Left ventricle myocardium inferior (tissue), 1 donor: Measurements from ENCODE around the gene ARHGAP19. TPM values are rescaled to one million over a fixed set of nuclear protein-coding genes. Genes with fewer than 3 reads are reported as not detected.

Source experiments
- DNase-seq: peaks from one replicate; pipeline ENCODE4 v3.0.0-alpha.2; 2020
- H3K27ac ChIP-seq: fragments of 200-600 bp; replicated peaks from 2 replicates; pipeline ENCODE4 v1.8.0; 2021
- H3K27me3 ChIP-seq: fragments of 200-600 bp; 2 replicates; pipeline ENCODE4 v1.8.0; 2021; ENCODE audit warnings: low read depth
- H3K36me3 ChIP-seq: fragments of 200-600 bp; 2 replicates; pipeline ENCODE4 v1.8.0; 2021
- H3K4me1 ChIP-seq: fragments of 200-600 bp; 2 replicates; pipeline ENCODE4 v1.8.0; 2021
- H3K4me3 ChIP-seq: fragments of 200-600 bp; 2 replicates; pipeline ENCODE4 v1.8.0; 2021; ENCODE audit warnings: mild to moderate bottlenecking, moderate library complexity
- H3K9me3 ChIP-seq: fragments of 200-600 bp; replicated peaks from 2 replicates; pipeline ENCODE4 v1.8.0; 2021
- CTCF ChIP-seq: fragments of 200-600 bp; IDR thresholded peaks from 2 replicates; pipeline ENCODE4 v1.8.0; 2021; ENCODE audit warnings: antibody characterized with exemption, mild to moderate bottlenecking, borderline replicate concordance
- intact Hi-C: fragments of 100-400 bp; cut with micrococcal nuclease; formaldehyde crosslinking; loops from one replicate; pipeline ENCODE4 v1.11.0; 2022
- long read RNA-seq: library from polyadenylated mRNA; unstranded; transcript quantifications from one replicate; pipeline ENCODE4 v2.0.0, GENCODE V29; 2021
- total RNA-seq: library from RNA; stranded (reverse); fragmentation: NEBNext Ultra II Directional; extraction: Animal tissue kit (Norgen Biotek cat#: 25700); gene quantifications from one replicate; pipeline ENCODE4 v1.2.1, GENCODE V29; 2021
- donor health status: DM: no; HTN: yes; CAD: no; lungs with severe emphysema.

The ARHGAP19 gene
- total RNA-seq, result 4.2 TPM
- long read RNA-seq, full-length matches to known transcripts, result 5 of 6 reads
- long read RNA-seq, partial matches to known transcripts, result 0 of 6 reads
- long read RNA-seq, other reads (novel, unspliced or antisense), result 1 of 6 reads

- Histone ChIP-seq H3K27me3 (no peaks in the 10 kb centered on the region), H3K4me1 (peaks cover 16% of the 10 kb centered on the region), H3K36me3 (peaks cover 9% of the 10 kb centered on the region), H3K9me3 (no peaks in the 10 kb centered on the region), H3K4me3 (peak within 1 kb of the TSS; percentile 97), H3K27ac (peak within 1 kb of the TSS; percentile 97)
- intact Hi-C loops, result no loop called here
- peak; percentile 93 for DNase-seq
- TF ChIP-seq CTCF, result no peak
Observed at GRCh38 chr10:97292097-97292861, at the start of gene ARHGAP19. Gene ARHGAP19 (minus strand): TSS chr10:97292637. CDS start chr10:97292627, 10 bp downstream.

- Histone ChIP-seq H3K27ac (no peak overlapping the region), H3K4me1 (peaks cover 17% of the 10 kb centered on the region), H3K4me3 (no peak overlapping the region), H3K36me3 (no peaks in the 10 kb centered on the region), H3K9me3 (no peaks in the 10 kb centered on the region), H3K27me3 (no peaks in the 10 kb centered on the region)
- no peak for DNase-seq
- TF ChIP-seq CTCF, result no peak
- intact Hi-C loops, result no loop called here
Observed at GRCh38 chr10:97341416-97341815, 49.0 kb upstream of the ARHGAP19 start.

DNA sequence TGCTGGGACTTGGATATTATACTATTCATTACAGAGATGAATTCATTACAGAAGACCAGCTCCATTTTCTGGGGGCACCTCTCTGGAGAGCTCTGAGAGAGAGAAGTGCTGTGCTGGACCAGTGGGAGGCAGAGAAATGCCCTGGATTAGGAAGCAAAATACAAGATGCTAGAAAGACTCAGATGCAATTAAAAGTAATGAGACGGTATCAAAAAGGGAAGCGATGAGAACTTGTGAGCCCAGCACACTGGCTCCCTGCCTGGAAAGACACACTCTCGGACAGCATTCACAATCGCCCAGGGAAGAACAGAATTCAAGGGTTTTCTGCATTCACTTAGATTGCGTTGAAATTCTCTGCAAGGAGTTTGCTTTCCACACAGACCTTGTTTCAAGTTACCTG, 45.6 kb upstream of the ARHGAP19 start:
- no peak overlapping the region for H3K4me3 ChIP-seq
- H3K4me1 ChIP-seq, result peaks cover 46% of the 10 kb centered on the region
- no peak for DNase-seq
- H3K36me3 ChIP-seq, result no peaks in the 10 kb centered on the region
- no peaks in the 10 kb centered on the region for H3K27me3 ChIP-seq
- intact Hi-C loops, result no loop called here
- no peaks in the 10 kb centered on the region for H3K9me3 ChIP-seq
- H3K27ac ChIP-seq, result peak overlapping the region; percentile 69
- no peak for TF ChIP-seq CTCF

GRCh38 chr10:97336942-97337831, 44.8 kb upstream of the ARHGAP19 start:
- no peaks in the 10 kb centered on the region for H3K9me3 ChIP-seq
- peaks cover 55% of the 10 kb centered on the region for H3K4me1 ChIP-seq
- H3K36me3 ChIP-seq, result no peaks in the 10 kb centered on the region
- no peak for TF ChIP-seq CTCF
- H3K27me3 ChIP-seq, result no peaks in the 10 kb centered on the region
- H3K4me3 ChIP-seq, result peak overlapping the region; percentile 30
- intact Hi-C loops, result no loop called here
- H3K27ac ChIP-seq, result peak overlapping the region; percentile 69
- DNase-seq, result no peak

- no peak for TF ChIP-seq CTCF
- peaks cover 62% of the 10 kb centered on the region for H3K4me1 ChIP-seq
- peak overlapping the region; percentile 69 for H3K27ac ChIP-seq
- no peaks in the 10 kb centered on the region for H3K9me3 ChIP-seq
- H3K36me3 ChIP-seq, result no peaks in the 10 kb centered on the region
- DNase-seq, result no peak
- H3K4me3 ChIP-seq, result no peak overlapping the region
- H3K27me3 ChIP-seq, result no peaks in the 10 kb centered on the region
- intact Hi-C loops, result no loop called here
Observed at GRCh38 chr10:97336446-97336845, 44.0 kb upstream of the ARHGAP19 start.
